ENCODE measurements around the gene ARHGEF2. TPM values are rescaled to one million over a fixed set of nuclear protein-coding genes. Genes with fewer than 3 reads are reported as not detected.

The ARHGEF2 gene
- total and polyA plus RNA-seq, 2 donors (not counting 1 experiment from before 2014, with no cell fraction given): 241 to 245 TPM

- 100% methylated on average over 2 of the region's 2 CpGs for WGBS (ENCODE audit: insufficient coverage)
- no peaks in the 10 kb centered on the region for H3K79me2 ChIP-seq (ENCODE audit: control insufficient read depth, insufficient read depth, low read length)
- no peak overlapping the region for H3K4me3 Mint-ChIP-seq
- no peak overlapping the region for H3K27ac ChIP-seq (ENCODE audit: low read length in 2 of 2)
- H3K9me3 ChIP-seq (ENCODE audit: control extremely low read depth in 1 of 3, control insufficient read depth in 2 of 3, insufficient read depth in 1 of 3, low read length in 2 of 3): no peaks in the 10 kb centered on the region
- no peaks in the 10 kb centered on the region for H3K27me3 ChIP-seq (replicated peaks in 1 of 4; ENCODE audit: control extremely low read depth in 1 of 4, control insufficient read depth in 3 of 4, insufficient read depth in 4 of 4, low read length in 3 of 4)
- H3K27me3 Mint-ChIP-seq: no peaks in the 10 kb centered on the region
- H3K4me3 ChIP-seq (ENCODE audit: control extremely low read depth in 1 of 5, extremely low read depth in 1 of 5, insufficient read depth in 1 of 5, low read depth in 2 of 5, low read length in 4 of 5): no peak overlapping the region
- ATAC-seq (ENCODE audit: low read depth) (no peak), DNase-seq (no peak)
- H3K27ac Mint-ChIP-seq: no peak overlapping the region
- H3K4me2 ChIP-seq (replicated peaks; ENCODE audit: low read depth, low read length, poor library complexity, severe bottlenecking): no peak overlapping the region
- H3K9ac ChIP-seq (ENCODE audit: low read length): no peak overlapping the region
- POLR2A ChIA-PET: no interaction called here
- H3K36me3 ChIP-seq (replicated peaks in 1 of 2; ENCODE audit: control extremely low read depth in 1 of 2, control insufficient read depth in 1 of 2, extremely low read depth in 1 of 2, insufficient read depth in 2 of 2, low read length in 1 of 2): peaks cover 5 to 55% of the 10 kb centered on the region in 2 experiments
- no peaks in the 10 kb centered on the region for H3K4me1 Mint-ChIP-seq
- no peaks in the 10 kb centered on the region for H3K4me1 ChIP-seq (ENCODE audit: control insufficient read depth in 2 of 2, insufficient read depth in 2 of 2, low read length in 2 of 2)
- intact Hi-C loops (cut with micrococcal nuclease): no loop called here
- H4K20me1 ChIP-seq (ENCODE audit: control insufficient read depth, insufficient read depth, low read length, poor library complexity, severe bottlenecking): no peaks in the 10 kb centered on the region
- no peaks in the 10 kb centered on the region for H3K9me3 Mint-ChIP-seq (ENCODE audit: insufficient read depth)
- no peak overlapping the region for H2AFZ ChIP-seq (ENCODE audit: insufficient read depth, low read depth, low read length, poor library complexity, severe bottlenecking)
- CTCF ChIA-PET: no interaction called here
- TF ChIP-seq EZH2 (IDR thresholded peaks at IDR 0.05; ENCODE audit: borderline replicate concordance, insufficient read depth, low read depth, low read length, poor library complexity, severe bottlenecking) (no peak), CTCF (IDR thresholded peaks at IDR 0.05) (no peak)
Measured at GRCh38 chr1:155899683-155900082, 78.7 kb downstream of the ARHGEF2 start.

- Mint-ChIP-seq H3K4me3 (no peak overlapping the region), H3K4me1 (no peaks in the 10 kb centered on the region), H3K27ac (no peak overlapping the region), H3K27me3 (no peaks in the 10 kb centered on the region), H3K9me3 (ENCODE audit: insufficient read depth) (no peaks in the 10 kb centered on the region)
- Histone ChIP-seq H3K79me2 (ENCODE audit: control insufficient read depth, insufficient read depth, low read length) (no peaks in the 10 kb centered on the region), H3K36me3 (replicated peaks in 1 of 2; ENCODE audit: control extremely low read depth in 1 of 2, control insufficient read depth in 1 of 2, extremely low read depth in 1 of 2, insufficient read depth in 2 of 2, low read length in 1 of 2) (peaks cover 5 to 47% of the 10 kb centered on the region in 2 experiments), H3K4me1 (ENCODE audit: control insufficient read depth in 2 of 2, insufficient read depth in 2 of 2, low read length in 2 of 2) (no peaks in the 10 kb centered on the region), H3K9ac (ENCODE audit: low read length) (no peak overlapping the region), H3K27me3 (replicated peaks in 1 of 4; ENCODE audit: control extremely low read depth in 1 of 4, control insufficient read depth in 3 of 4, insufficient read depth in 4 of 4, low read length in 3 of 4) (no peaks in the 10 kb centered on the region), H4K20me1 (ENCODE audit: control insufficient read depth, insufficient read depth, low read length, poor library complexity, severe bottlenecking) (no peaks in the 10 kb centered on the region), H3K27ac (ENCODE audit: low read length in 2 of 2) (no peak overlapping the region), H3K4me3 (ENCODE audit: control extremely low read depth in 1 of 5, extremely low read depth in 1 of 5, insufficient read depth in 1 of 5, low read depth in 2 of 5, low read length in 4 of 5) (no peak overlapping the region), H2AFZ (ENCODE audit: insufficient read depth, low read depth, low read length, poor library complexity, severe bottlenecking) (no peak overlapping the region), H3K4me2 (replicated peaks; ENCODE audit: low read depth, low read length, poor library complexity, severe bottlenecking) (no peak overlapping the region), H3K9me3 (ENCODE audit: control extremely low read depth in 1 of 3, control insufficient read depth in 2 of 3, insufficient read depth in 1 of 3, low read length in 2 of 3) (no peaks in the 10 kb centered on the region)
- intact Hi-C loops (cut with micrococcal nuclease): no loop called here
- no peak for ATAC-seq (ENCODE audit: low read depth)
- ChIA-PET POLR2A (interaction anchor here (0.6 kb wide), 1 partner anchor 1291 kb away, joined by 3 read pairs; the partner anchor contains the start of gene ADAR), CTCF (interaction anchor here (0.7 to 2.0 kb wide), 2 partner anchors 90 to 231 kb away, joined by 3 to 5 read pairs; no protein-coding TSS in a partner anchor)
- WGBS (ENCODE audit: insufficient coverage): 100% methylated on average over 1 of the region's 2 CpGs
- TF ChIP-seq CTCF (IDR thresholded peaks at IDR 0.05) (no peak), EZH2 (IDR thresholded peaks at IDR 0.05; ENCODE audit: borderline replicate concordance, insufficient read depth, low read depth, low read length, poor library complexity, severe bottlenecking) (no peak)
- DNase-seq: no peak
Measured at GRCh38 chr1:155898888-155899287, 79.5 kb downstream of the ARHGEF2 start.
